KG1 (cell line): Measurements from ENCODE around the gene FAF2.
"Not testable (repeated sequence)": the region's sequence is repeated elsewhere in the genome, so short reads cannot be mapped to it uniquely, and the experiment has no call there.

Experiments
- DNase-seq: peaks from one replicate; lab custom pipeline; 2025; lab: John Stamatoyannopoulos, UW

Gene FAF2

DNA sequence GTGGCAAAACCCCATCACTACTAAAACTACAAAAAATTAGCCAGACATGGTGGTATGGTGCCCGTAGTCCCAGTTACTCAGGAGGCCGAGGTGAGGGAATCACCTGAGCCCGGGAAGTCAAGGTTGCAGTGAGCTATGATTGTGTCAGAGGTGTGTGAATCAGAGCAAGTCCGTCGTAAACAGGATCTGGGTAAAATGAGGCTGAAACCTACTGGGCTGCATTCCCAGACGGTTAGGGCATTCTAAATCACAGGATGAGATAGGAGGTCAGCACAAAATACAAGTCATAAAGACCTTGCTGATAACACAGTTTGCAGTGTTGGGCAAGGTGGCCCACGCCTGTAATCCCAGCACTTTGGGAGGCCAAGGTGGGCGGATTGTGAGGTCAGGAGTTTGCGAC lies 29.9 kb upstream of the FAF2 start:
- no peak for DNase-seq

GRCh38 chr5:176420086-176420485 lies 28.1 kb upstream of the FAF2 start:
- DNase-seq = no peak

- DNase-seq = no peak
Observed at GRCh38 chr5:176420972-176421544, 27.1 kb upstream of the FAF2 start.

GRCh38 chr5:176424181-176424580 lies 24.0 kb upstream of the FAF2 start:
- no peak for DNase-seq

DNA sequence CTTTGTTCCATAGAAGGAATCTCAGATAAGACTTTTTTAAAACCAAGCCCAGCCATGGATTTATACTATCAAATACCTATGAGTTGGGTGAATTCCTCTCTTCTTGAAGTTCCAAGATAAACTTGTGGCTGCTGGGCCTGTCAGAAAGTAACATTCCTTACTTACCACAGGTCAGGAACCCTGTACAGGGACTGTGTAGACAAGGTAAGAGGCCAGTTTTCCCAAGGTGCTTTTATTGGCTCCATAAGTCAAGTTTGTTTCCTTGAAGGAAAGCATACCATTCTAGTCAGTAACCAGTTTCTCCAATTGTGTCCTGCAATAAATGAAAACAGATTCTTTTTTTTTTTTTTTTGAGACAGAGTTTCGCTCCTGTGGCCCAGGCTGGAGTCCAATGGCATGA lies 23.0 kb upstream of the FAF2 start:
- DNase-seq = no peak

GRCh38 chr5:176425791-176426190 lies 22.4 kb upstream of the FAF2 start:
- DNase-seq = no peak

DNA sequence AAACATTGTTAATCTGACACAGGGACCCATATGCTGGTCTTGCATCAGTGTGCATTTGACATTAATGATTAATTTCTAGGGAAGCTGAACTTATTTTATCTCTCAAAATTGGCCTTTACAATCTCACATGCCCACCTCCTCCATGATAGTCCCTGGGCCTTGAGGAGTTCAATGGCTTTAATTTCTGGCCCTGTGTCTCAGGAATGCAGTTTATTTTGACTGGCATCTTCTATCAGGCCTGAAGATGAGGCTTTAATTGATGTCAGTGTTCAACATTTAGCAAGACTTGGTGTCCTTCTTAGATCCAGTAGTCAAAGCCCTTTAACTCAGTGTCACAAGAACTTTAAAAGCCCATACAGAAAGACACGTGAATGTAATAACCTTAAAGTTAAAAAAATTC lies 21.3 kb upstream of the FAF2 start:
- DNase-seq = no peak

DNA sequence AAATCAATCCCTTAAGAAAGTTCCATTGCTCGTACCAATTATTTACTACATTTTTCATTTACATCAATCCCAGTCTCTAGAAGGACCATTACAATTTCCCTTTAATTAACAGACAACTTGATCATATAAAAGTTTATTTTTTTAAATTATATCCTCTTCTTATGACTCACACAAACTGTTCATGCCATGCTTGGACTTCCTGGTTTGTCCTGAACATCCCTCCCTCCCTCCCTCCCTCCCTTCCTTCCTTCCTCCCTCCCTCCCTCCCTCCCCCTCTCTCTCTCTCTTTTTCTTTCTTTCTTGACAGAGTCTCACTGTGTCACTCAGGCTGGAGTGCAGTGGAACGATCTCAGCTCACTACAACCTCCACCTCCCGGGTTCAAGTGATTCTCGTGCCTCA lies 20.2 kb upstream of the FAF2 start:
- DNase-seq = no peak

GRCh38 chr5:176429972-176430371 lies 18.2 kb upstream of the FAF2 start:
- DNase-seq = no peak

DNA sequence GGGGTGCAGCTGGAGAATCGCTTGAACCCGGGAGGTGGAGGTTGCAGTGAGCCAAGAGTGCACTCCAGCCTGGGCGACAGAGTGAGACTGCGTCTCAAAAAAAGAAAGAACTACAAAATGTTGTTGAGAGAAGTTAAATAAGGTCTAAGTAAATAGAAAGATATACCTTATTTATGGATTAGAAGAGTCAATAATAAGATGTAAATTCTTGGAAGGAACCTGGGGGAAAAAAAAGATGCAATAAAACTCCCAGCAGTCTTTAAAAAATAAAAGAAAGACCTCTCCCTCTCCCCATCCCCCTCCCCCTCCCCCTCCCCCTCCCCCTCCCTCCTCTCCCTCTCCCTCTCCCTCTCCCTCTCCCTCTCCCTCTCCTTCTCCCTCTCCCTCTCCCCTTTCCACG lies 15.5 kb upstream of the FAF2 start:
- no peak for DNase-seq

DNA sequence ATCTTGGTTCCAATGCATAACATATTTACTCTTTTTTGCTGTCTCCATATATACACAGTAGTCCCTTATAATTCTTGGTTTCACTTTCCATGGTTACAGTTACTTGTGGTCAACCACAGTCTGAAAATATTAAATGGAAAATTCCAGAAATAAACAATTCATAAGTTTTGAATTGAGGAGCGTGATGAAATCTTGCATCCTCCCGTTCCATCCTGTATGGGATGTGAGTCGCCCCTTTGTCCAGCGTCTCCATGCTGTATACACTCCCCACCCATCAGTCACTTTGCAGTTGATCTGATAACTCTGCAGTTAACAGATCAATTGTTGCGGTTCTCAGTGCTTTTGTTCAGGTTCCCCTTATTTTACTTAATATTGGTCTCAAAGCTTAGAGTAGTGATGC lies 11.5 kb upstream of the FAF2 start:
- DNase-seq = no peak

DNA sequence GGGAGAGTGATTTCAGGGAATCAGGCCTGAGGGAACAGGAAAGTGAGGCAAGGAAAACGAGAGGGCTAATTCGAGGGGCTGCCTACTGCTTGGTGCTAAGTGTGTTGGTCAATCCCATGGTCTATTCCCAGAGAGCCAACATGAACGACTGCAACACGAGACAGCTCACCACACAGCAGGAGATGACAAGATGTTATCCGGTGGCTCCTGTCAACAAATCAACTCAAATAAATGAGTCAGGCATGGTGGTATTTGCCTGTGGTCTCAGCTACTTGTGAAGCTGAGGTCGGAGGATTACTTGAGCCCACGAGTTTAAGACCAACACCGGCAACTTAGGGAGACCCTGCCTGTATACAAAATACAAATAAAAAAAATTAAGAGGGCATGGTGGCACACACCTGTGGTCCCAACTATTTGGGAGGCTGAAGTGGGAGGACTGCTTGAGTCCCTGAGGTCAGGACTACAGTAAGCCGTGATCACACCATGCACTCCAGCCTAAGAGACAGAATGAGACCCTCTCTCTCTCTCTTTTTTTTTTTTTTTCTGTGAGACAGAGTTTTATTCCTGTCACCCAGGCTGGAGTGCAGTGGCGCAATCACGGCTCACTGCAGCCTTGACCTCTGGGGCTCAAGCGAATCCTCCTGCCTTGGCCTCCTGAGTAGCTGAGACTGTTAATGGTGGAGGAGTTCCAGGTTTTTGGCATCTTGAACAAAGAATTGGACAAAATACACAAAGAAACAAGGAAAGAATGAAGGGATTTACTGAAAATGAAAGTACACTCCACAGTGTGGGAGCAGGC lies 9.0 kb upstream of the FAF2 start:
- no peak for DNase-seq

DNA sequence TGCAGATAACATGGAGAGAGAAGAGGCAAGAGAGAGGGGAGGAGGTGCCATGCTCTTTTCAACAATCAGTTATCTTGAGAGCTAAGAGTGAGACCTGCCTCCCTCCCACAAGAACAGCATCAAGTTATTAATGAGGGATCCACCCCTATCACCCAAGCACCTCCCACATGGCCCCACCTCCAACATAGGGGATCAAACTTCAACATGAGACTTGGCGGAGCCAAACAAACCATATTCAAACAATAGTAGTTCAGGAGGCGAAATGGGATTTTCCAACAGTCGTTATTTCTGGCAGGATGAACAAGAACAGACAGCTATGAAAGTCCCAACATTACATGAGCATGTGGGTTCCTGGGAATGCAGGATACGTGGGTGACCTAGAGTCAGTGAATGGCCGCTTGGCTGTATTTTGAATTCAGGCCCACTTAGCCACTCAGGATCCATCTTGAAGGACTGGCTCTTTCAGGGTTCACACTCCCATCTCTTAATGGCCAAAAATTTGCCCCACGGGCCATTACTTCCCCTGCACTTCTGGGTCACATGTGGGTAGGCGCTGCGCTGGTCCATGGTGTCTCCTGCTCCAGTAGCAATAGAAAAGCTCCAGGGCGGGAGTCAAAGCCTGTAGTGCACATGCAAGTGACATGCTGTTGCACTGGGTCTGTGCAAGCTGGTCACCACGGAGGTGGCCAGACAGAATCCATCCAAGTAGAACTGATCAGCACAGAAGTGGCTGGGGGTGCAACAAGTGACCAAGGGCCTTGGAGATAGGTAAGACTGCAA lies 7.1 kb upstream of the FAF2 start:
- DNase-seq = no peak

DNA sequence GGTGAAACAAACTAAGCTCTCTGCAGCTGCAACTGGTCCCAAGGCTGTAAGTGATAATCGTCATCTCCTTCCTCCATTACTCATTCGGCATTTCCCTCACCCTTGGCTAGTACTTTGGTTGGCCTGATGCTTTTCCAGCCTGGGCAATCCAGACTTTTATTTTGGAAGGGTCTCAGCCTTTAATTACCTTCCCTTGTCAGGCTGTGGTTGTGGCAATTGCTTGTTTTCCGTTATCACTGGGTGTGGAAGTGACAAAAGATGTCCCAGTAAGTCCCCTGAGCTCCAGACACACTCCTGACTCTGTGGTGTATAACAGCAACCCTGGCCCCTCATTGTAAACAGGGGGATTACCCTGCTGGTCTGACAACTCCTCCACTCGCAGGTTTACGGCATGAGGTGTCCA lies 6.3 kb upstream of the FAF2 start:
- DNase-seq = no peak

- DNase-seq = not testable (repeated sequence)
Observed at GRCh38 chr5:176442911-176443310, 5.3 kb upstream of the FAF2 start.

DNA sequence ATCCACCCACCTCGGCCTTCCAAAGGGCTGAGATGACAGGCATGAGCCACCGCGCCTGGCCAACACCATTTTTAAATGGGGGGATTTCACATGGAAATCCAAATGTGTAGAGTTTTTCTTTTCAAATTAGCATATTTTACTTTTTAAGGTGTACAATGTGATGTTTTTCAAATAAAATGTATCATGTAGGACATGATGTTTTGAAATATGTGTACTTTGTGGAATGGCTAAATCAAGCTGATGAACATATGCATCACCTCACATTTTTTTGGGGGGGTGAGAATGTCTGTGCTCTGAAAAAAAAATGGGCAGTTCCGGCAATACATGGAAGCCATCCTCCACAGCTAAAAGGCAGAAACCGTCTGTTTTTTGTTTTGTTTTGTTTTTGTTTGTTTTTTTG lies 3.4 kb upstream of the FAF2 start:
- no peak for DNase-seq

- DNase-seq = no peak
Observed at GRCh38 chr5:176446028-176446665, 2.0 kb upstream of the FAF2 start.

- DNase-seq = no peak
Observed at GRCh38 chr5:176446884-176447590, 1.1 kb upstream of the FAF2 start.

DNA sequence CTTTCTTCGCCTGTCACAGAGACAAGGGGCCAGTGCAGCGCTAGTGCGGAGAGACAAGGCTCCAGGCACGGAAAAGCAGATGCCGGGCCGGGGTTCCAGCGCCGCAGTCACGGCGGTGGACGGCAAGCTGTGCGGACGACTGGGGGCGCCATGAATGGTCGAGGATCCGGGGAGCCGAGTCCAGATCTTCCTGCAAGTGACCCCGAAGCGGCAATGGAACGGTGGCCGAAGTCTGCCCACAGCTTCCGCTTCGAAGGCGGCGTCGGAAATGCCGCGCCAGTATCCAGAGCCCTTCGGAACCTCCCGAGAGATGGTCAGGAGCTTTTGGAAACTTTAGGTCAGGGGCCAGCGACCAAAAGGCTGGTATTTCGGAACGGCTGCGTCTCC lies 601 bp upstream of the FAF2 start:
- peak; percentile 62 for DNase-seq

GRCh38 chr5:176450077-176450476 lies 1.9 kb downstream of the FAF2 start:
- DNase-seq = no peak

- DNase-seq = no peak
Observed at GRCh38 chr5:176454724-176455394, 6.7 kb downstream of the FAF2 start.
